Astrocyte of the hippocampus (primary cell): ENCODE measurements around the gene AATF.

ENCODE experiments used
- DNase-seq: peaks from one replicate; pipeline ENCODE4 v3.0.0; 2011; ENCODE audit warnings: low read depth, low spot score

The AATF gene

GRCh38 chr17:37103231-37103630, 154.5 kb downstream of the AATF start:
- no peak for DNase-seq

GRCh38 chr17:37106049-37106448, 157.3 kb downstream of the AATF start:
- DNase-seq = no peak
